ENCODE measurements around the gene RMND5A. TPM values are rescaled to one million over a fixed set of nuclear protein-coding genes. Genes with fewer than 3 reads are reported as not detected.
"Not testable (repeated sequence)": the region's sequence is repeated elsewhere in the genome, so short reads cannot be mapped to it uniquely, and the experiment has no call there.

RMND5A gene, protein sequence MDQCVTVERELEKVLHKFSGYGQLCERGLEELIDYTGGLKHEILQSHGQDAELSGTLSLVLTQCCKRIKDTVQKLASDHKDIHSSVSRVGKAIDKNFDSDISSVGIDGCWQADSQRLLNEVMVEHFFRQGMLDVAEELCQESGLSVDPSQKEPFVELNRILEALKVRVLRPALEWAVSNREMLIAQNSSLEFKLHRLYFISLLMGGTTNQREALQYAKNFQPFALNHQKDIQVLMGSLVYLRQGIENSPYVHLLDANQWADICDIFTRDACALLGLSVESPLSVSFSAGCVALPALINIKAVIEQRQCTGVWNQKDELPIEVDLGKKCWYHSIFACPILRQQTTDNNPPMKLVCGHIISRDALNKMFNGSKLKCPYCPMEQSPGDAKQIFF
- 23.1 TPM for total RNA-seq

DNA sequence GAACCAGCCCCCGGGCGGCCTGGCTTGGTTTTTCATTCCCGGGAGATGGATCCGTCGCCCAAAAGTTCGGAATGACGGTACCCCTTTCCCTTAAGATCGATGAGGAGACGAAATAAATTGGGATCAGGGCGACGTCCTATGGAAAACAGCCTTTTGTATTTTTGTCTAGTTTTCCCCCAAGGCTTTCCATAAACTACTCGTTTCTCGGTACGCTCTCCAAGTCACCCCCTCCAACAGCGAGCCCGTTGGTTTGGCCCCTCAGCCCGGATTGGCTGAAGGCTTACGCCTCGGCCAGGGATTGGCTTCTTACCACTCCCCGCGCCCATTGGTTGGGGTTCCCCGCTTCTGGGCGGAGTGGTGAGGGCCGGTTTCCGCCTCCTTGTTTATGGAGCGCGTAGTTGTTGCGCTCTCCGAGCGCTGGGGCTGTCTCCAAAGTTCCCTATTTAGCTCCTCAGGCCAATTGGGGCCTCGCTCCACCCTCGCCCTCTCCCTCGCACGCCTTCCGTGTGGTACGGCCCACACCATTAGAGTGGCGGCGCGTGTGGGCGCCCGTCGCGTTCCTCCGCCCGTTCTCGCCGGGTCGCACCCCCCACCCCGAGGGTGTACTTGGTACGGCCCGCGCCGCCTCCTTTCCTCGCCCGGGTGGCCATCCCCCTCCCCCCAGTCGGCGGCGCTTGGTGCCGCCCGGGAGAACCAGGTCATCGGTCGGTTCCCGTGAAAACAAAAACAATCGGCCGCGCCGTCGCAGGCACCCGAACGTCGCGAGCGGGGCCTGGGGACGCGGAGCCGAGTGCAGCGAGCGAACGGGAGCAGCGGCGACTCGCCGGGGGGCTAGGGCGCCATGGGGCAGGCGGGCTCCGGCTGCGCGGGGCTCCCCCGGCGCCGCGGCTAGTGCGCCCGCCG, at the start of gene RMND5A:
RMND5A (plus strand) TSS at position 655 of the 903 bp plus-strand sequence. CDS start 377 bp downstream, outside the sequence.
- DNase-seq (ENCODE audit: low spot score), result peak; percentile 95

DNA sequence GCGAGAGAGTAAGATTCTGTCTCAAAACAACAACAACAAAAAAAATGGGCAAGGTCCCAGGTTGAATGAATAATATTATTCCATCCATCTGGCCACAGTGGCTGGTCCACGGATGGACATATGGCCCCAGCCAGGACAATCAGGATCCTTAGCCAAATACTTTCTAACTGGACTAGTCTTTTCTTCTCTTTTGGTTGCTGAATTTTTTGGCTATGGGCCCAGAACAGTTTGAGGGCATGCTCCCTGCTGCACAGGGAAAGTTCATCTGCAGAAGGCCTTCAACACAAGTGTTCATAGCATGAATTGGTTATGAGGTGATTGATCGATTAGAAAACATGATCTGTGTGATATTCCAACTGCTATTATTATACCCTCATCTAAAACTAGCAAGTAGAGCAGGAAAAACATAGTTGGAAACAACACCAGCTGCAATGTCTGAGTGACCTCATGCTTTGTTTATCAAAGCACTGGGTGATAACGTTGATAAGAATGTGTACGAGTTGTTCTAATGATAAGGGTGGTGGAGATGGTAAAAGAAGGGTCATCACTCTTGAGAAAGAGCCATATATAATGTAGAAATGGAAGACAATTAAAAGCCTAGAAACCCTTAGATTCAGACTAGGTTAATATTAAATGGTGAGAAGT, 48.6 kb upstream of the RMND5A start:
- DNase-seq (ENCODE audit: low spot score), result no peak

DNA sequence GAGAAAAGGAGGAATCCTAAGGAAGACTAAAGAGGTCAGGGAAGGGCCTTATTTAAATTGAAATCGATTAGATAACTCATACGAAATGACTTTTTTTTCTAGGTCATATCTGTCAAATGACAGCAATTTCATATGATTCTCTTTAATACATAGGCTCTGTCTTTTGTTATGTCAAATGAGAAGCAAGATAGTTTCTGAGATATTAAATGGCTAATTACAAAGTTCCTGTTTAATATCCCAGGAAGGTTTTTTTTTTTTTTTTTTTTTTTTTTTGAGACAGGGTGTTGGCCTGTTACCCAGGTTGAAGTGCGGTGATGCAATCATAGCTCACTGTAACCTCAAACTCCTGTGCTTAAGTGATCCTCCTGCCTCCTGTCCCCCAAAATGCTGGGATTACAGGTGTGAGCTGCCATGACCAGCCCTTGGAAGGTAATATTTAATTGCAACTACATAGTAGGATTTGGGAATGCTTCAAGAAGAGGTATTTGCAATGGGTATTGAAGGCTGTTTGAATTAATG, 48.0 kb upstream of the RMND5A start:
- DNase-seq (ENCODE audit: low spot score), result no peak

DNA sequence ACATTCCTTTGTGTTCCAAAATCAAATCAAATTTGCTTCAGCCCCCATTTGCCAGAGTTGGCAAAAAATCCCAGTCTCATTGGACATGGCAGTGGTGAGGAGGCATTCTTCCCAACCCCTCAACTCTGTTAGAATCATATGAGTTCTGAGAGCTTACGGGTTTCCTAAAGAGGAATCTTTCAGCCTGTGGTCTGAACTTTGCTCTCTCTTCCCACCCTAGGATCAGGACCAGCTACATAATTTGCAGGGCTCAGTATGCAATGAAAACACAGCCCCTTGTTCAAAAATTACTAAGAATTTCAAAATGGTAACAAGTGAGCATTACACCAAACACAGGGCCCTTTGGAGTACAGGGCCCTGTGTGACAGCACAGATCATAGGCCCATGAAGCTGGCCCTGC, 47.1 kb upstream of the RMND5A start:
- no peak for DNase-seq (ENCODE audit: low spot score)

DNA sequence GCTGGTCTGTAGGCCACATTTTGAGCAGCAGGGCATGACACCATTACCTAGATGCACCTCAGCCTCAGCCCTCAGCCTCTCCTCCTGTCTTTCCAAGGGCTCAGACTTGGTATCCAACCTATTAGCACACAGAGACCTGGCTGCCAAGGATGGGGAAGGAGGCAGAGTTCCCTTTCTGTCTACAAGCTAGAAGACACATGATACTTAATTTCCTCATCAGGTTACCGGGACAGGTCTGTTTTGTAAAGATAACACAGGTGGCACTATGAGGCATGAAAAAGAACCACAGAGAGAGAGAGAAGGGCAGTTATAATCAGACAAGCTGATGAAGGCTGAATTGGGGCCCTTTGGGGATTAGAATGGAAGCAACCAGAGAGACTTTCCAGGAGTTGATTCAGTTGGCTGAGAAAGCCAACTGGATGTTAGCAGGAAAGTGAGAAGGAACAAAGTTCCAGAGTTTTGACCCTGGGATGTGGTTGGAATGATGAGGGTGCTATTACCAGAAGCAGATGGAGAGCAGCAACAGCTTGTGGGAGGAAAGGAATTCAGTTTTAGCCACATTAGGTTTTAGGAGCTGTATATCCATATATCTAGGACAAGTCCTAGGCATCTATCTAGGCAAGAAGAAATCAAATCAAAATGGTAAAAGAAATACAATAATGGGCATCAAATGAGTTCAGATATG, 46.0 kb upstream of the RMND5A start:
- no peak for DNase-seq (ENCODE audit: low spot score)

DNA sequence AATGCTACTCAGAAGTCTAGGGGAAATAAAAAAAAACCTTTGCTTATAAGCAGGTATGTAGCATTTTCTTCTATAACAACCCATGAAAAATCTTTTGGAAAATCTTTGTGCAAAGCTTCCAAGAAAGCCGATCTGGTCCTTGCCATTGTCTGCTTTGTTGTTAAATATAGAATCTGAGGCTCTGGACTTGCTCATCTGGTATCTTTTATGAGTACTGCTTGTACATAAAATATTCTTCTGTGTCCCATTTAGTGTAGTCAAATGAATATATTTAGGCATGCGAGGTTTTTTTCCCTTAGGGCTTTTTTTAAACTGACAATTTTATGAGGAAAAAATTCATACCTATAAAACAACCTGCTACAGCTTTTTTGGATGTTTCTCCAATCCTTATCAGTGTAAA, 45.0 kb upstream of the RMND5A start:
- DNase-seq (ENCODE audit: low spot score), result no peak

DNA sequence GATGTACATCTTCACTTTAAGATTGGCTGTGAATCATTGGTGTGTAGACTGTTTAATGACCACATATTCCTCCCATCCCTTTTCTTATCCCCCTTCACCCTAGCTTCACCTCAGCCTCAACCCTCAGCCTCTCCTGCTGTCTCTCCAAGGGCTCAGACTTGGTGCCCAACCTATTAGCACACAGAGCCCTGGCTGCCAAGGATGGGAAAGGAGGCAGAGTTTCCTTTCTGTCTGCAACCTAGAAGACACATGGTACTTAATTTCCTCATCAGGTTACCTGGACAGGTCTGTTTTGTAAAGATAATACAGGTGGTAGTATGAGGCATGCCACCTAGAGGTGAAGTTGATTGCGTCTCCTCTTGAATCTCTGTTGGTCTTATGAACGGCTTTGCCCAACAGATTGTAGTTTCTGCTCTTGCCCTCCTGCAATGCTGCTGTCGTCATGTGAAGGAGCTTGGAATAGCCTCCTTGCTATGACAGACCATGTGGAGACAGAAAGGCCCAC, 44.5 kb upstream of the RMND5A start:
- DNase-seq (ENCODE audit: low spot score), result no peak

DNA sequence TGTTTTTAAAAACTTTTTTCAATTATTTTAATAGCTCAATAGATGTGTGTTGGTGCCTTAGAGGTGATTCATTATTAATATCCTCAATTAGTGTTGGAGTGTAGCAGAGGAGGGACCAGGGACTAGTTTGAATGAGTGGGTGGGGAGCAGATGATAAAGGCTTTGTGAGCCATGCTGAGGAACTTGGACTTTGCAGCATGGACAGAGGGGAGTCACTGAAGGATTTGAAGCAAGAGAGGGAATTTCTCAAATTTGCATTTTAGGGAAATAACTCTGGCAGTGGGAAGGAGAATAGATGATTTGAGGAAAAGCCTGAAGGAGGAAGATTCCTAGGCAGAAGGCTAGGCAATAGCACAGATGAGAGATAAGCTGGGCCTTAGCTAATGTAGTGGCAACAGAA, 42.3 kb upstream of the RMND5A start:
- DNase-seq (ENCODE audit: low spot score), result no peak

DNA sequence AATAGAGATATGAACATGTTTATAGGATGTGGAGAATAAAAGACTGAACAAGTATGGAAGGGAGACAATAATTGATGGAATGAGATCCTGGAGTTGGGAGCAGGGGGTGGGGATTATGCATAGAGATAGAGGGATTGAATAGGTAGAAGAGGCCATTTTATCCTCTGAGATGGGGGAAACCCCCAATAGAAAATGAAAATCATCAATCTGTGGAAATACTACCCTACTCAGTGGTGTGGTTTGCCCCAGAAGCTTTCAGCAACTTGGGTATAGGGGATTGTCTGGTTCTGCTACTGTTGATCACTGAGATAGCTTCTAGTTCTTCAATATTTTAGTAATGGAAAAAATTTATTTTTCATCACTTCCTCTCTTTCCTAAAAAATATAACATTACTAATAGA, 41.1 kb upstream of the RMND5A start:
- DNase-seq (ENCODE audit: low spot score), result no peak

DNA sequence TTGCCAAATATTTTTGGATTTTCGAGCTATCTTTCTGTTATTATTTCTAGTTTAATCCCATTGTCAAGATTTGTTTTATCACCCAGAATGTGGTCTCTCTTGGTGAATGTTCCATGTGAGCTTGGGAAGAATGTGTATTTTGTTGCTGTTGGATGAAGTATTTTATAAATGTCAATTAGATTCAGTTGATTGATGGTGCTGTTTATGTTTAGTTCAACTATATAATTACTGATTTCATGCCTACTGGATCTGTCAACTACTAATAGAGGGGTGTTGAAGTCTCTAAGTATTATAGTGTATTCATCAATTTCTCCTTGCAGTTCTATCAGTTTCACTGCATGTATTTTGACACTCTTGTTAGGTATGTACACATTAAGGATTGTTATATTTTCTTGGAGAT, 34.7 kb upstream of the RMND5A start:
- no peak for DNase-seq (ENCODE audit: low spot score)

DNA sequence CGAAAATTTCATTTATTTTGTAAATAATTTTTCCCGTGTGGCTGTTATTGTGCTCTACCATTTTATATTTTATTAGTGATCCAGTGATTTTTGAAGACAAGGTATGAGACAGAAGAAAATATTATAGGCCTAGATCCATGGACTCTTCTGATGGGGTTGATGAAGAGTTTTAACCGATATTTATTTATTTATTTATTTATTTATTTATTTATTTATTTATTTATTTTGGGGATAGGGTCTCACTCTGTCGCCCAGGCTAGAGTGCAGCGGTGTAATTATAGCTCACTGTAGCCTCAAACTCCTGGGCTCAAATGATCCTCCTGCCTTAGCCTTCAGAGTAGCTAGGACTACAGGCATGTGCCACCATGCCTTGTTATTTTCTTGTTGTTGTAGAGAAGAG, 33.6 kb upstream of the RMND5A start:
- DNase-seq (ENCODE audit: low spot score), result no peak

DNA sequence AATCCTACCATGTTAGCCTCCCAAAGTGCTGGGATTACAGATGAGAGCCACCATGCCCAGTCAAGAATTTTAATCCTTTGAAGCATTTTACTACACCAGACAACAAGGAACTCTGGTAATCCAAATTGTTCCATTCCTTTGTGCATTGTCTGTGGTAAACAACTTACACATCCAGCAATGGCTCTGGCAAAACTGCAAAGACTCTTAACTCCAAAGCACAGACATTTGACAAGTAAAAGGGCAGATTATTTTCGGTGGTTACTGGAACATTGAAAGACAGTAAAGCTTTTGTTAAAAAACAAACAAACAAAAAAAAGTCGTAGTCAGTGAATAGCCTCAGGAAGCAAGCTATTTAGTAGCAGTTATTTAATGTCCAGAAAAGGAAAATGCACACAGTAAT, 33.2 kb upstream of the RMND5A start:
- no peak for DNase-seq (ENCODE audit: low spot score)

DNA sequence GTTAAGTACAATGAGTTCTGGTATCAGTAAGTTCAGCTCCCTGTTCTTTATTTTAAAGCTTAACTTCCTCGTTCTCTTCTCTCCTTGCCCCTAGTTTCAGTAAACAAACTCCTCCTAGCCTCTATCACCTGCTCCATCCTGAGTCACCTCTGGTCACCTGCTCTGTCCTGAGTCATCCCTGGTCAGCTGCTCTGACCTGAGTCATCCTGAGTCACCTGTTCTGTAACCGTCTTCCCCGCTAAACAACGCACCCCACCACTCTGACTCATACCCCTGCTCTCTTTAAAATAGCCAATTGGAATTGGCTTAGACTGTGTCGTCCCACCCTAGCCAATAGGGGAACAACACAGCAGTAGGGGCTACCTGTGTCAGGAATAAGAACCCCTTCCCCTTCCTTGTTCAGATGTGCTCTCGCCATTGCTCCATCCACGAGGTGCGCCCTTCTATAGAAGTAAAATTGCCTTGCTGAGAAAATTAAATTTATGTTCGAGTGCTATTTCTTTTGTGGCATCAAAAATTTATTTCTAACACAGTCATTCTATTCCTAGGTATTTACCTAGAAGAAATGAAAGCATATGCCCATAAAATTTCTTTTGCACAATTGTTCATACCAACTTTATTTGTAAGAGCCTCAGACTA, 24.9 kb upstream of the RMND5A start:
- no peak for DNase-seq (ENCODE audit: low spot score)

DNA sequence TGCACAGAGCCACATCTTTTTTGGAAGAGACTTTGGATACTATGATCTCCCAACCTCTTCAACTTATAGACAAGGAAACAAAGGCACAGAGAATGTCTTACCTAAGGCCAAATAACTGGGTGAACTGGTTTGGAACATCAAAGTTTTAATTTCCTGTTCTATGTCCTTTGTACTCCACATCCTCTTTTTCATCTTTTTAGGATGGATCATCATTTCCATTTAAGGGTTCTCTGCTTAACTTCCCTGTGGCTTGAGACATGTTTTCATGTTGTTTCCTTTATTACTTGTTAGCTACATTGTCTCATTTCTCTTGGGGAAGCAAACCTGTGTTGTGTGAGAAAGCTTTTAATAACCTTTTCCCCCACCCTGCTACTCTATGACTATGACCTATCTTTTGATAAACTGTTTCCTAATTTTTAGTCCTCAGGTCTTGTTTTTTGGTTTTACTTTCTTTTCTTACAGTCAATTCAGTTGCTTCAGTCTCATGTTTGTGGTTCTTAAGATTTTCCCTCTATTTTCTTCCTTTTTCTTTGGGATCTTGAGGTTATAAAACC, 22.5 kb upstream of the RMND5A start:
- no peak for DNase-seq (ENCODE audit: low spot score)

DNA sequence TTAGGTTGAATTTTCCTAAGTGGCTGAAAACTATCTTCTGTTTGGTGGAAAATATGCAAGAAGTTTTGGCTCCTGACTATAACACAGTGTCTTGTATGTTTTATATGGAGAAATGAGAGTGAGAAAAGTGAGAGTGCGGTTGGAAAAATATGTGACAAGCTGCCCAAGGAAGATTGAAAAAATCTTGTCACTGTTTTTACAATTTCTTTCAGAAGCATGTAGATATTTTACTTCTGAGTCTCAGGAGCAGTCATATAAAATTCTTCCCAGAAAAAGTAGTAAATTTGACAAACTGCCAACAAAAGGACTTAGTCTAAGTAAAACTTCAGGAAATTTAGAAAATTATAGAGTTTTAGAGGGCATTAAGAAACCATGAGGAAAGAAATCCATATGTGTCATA, 19.4 kb upstream of the RMND5A start:
- no peak for DNase-seq (ENCODE audit: low spot score)

DNA sequence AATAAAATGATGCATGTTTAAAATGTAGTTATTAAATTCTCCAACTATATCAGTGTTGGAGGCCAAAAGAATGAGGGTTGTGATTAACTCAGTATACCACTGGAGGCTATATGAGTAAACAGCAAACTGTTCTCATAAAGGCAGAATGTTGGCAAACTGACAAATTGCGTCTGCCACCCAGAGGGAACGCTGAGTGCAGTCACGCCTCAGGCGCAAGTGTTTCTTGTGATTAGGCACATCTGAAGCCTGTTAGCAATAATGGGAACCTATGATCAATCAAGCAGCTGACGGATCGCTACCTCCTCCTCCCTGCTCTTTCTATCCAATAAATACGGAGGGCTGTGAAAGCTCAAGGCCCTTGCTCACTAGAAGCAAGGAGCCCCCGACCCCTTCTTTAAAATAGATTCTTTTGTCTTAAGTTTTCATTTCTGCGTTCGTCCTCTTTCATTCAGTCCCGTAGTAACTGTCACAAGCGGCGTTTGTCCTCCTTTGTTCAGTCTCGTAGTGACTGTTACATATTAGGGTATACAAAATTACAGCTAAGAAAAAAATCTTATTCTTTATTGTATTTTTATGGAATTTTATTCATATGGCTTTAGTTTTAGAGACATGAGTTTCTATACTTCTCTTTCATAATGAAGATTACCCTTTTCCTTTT, 16.3 kb upstream of the RMND5A start:
- DNase-seq (ENCODE audit: low spot score), result no peak

DNA sequence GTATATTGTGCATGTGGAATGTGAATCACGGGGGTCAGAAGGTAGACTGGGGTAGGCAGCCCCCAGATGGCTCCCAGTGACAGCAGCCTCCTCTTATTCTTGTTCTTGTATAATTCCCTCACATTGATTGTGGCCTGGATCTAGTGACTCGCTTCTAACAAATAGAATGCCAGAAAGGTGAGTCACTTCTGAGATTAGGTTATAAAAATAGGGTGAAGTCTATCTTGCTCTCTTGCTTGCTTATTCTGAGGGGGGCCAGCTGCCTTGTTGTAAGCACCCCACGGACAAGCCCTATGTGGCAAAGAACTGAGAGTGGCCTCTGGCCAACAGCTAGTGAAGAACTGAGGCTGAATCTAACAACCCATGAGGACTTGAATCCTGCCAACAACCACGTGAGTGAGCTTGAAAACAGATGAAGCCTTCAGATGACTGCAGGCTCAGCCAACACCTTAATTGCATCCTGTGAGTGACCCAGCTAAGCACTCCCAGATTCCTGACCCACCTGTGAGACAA, 15.6 kb upstream of the RMND5A start:
- no peak for DNase-seq (ENCODE audit: low spot score)

DNA sequence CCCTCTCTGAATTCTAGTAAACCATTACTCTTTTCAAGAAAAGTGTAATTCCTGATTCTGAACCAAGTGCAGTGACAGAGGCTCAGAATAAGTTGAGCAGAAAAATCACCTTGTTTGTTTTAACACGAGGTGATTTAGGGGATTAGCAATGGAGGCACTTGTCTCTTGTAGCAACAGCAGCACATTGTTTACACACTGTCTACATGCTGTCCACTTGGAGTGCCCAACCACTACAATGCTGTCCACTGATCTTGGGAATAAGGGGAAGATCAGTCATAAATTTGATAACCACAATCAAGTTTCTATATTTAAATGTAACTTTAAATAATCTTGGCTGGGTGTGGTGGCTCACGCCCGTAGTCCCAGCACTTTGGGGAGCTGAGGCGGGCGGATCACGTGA, 13.9 kb upstream of the RMND5A start:
- no peak for DNase-seq (ENCODE audit: low spot score)

DNA sequence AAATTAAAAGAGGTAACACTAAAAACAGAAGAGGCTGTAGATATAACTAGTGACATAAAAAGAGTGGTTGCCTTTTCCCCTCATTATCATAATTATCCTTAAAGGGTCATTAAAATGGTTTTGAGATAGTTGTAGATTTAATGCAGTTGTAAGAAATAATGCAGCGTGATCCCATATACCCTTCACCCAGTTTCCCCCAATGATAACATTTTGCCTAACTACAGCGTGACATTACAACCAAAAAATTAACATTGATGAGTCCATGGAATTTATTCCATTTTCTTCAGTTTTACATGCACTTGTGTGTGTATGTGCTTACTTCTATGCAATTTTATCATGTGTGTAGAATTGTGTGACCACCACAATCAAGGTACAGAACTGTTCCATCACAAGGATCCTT, 13.2 kb upstream of the RMND5A start:
- no peak for DNase-seq (ENCODE audit: low spot score)

DNA sequence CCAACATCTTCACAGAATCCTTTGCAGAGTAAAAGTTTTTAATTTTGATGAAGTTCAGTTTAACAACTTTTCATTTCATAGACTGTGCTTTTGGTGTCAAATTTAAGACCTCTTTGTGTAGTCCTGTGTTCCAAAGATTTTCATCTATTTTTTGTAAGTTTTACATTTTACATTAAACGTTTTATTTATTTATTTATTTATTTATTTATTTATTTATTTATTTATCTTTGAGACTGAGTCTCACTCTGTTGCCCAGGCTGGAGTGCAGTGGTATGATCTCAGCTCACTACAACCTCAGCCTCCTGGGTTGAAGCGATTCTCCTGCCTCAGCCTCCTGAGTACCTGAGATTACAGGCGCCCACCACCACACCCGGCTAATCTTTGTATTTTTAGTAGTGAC, 12.0 kb upstream of the RMND5A start:
- DNase-seq (ENCODE audit: low spot score), result not testable (repeated sequence)
